ENCODE data around the gene CERS2.

CERS2 gene

DNA sequence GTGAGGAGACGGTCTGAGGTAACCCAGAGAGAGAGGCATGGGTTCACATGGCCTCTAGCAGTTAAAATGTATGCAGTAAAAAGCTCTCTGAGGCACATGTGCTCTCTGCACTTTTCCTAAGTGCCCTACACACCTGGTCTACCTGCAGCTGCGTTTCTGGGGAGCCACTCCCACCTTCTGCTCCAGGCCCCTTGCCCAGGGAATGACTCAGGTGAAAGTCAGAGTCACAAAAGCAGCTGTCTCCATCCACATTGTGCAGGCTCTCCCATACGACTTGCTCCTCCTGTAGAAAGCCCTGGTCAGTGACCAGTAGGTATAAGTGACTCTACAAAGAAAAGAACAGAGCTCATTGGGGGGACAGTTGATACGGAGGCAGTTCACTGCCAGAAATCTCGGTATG, 23.3 kb upstream of the CERS2 start:
- H3K4me3 ChIP-seq (ENCODE audit: low read depth, low read length) = no peak overlapping the region
- DNase-seq (ENCODE audit: low read depth) = no peak
- no peak for TF ChIP-seq CTCF (conservative IDR thresholded peaks at IDR 0.05; ENCODE audit: low read depth, low read length)

GRCh38 chr1:150997126-150997872, 22.7 kb upstream of the CERS2 start:
- no peak overlapping the region for H3K4me3 ChIP-seq (ENCODE audit: low read depth, low read length)
- no peak for TF ChIP-seq CTCF (conservative IDR thresholded peaks at IDR 0.05; ENCODE audit: low read depth, low read length)

GRCh38 chr1:150995896-150996295, 21.3 kb upstream of the CERS2 start:
- no peak overlapping the region for H3K4me3 ChIP-seq (ENCODE audit: low read depth, low read length)
- peak; percentile 75 for DNase-seq (ENCODE audit: low read depth)
- TF ChIP-seq CTCF (conservative IDR thresholded peaks at IDR 0.05; ENCODE audit: low read depth, low read length) = peak; percentile 66

More at GRCh38 chr1:150997126-150997872, 22.7 kb upstream of the CERS2 start:
- DNase-seq (ENCODE audit: low read depth) = no peak

GRCh38 chr1:150995460-150995859, 20.8 kb upstream of the CERS2 start:
- no peak for TF ChIP-seq CTCF (conservative IDR thresholded peaks at IDR 0.05; ENCODE audit: low read depth, low read length)
- no peak overlapping the region for H3K4me3 ChIP-seq (ENCODE audit: low read depth, low read length)
- DNase-seq (ENCODE audit: low read depth) = no peak

GRCh38 chr1:150994248-150994647, 19.6 kb upstream of the CERS2 start:
- no peak overlapping the region for H3K4me3 ChIP-seq (ENCODE audit: low read depth, low read length)
- no peak for TF ChIP-seq CTCF (conservative IDR thresholded peaks at IDR 0.05; ENCODE audit: low read depth, low read length)

GRCh38 chr1:150992626-150993025, 18.0 kb upstream of the CERS2 start:
- no peak overlapping the region for H3K4me3 ChIP-seq (ENCODE audit: low read depth, low read length)
- no peak for TF ChIP-seq CTCF (conservative IDR thresholded peaks at IDR 0.05; ENCODE audit: low read depth, low read length)
- no peak for DNase-seq (ENCODE audit: low read depth)

More at GRCh38 chr1:150994248-150994647, 19.6 kb upstream of the CERS2 start:
- DNase-seq (ENCODE audit: low read depth) = no peak

DNA sequence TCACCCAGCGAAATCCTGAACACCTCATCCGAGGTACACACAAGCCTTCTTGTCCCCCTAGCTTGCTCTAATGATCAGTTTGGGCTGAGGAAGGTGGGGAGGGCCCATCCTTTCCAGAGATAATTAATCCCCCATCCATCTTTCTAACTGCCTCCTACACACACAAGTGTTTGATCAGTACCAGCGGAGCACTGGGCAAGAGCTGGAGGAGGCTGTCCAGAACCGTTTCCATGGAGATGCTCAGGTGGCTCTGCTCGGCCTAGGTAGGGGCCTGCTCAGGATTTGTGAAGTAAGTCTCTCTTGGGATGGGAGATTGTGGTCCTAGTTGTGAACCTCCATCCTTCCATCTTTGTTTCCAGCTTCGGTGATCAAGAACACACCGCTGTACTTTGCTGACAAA, 13.3 kb upstream of the CERS2 start:
- TF ChIP-seq CTCF (conservative IDR thresholded peaks at IDR 0.05; ENCODE audit: low read depth, low read length) = no peak
- DNase-seq (ENCODE audit: low read depth) = no peak
- H3K4me3 ChIP-seq (ENCODE audit: low read depth, low read length) = no peak overlapping the region

Measured in choroid plexus epithelial cell (primary cell).